Smooth muscle cell (in vitro differentiated cells): Measurements from ENCODE around the gene PLEKHG4B. TPM values are rescaled to one million over a fixed set of nuclear protein-coding genes. Genes with fewer than 3 reads are reported as not detected.

ENCODE experiments used
- DNase-seq: peaks from one replicate; lab custom pipeline; 2025; ENCODE audit not compliant: unreplicated experiment; lab: John Stamatoyannopoulos, UW
- H2AFZ ChIP-seq: fragments of 200-600 bp; sonication (generic); 2 replicates; pipeline ENCODE4 v1.6.0; 2016; ENCODE audit warnings: antibody characterized with exemption, low read depth, mild to moderate bottlenecking
- H3F3A ChIP-seq: fragments of 200-600 bp; sonication (generic); 2 replicates; pipeline ENCODE4 v1.6.0; 2017; ENCODE audit warnings: antibody characterized with exemption, low read depth
- H3K27ac ChIP-seq: fragments of 200-600 bp; sonication (generic); 2 replicates; pipeline ENCODE4 v1.5.1; 2016; ENCODE audit warnings: low read depth, mild to moderate bottlenecking
- H3K27me3 ChIP-seq: fragments of 200-600 bp; sonication (generic); 2 replicates; pipeline ENCODE4 v1.6.1; 2016; ENCODE audit warnings: low read depth, mild to moderate bottlenecking
- H3K36me3 ChIP-seq: fragments of 200-600 bp; sonication (generic); 2 replicates; pipeline ENCODE4 v1.5.1; 2016; ENCODE audit warnings: low read depth
- H3K4me1 ChIP-seq: fragments of 200-600 bp; sonication (generic); 2 replicates; pipeline ENCODE4 v1.5.1; 2016; ENCODE audit warnings: low read depth
- H3K4me2 ChIP-seq: fragments of 200-600 bp; sonication (generic); 2 replicates; pipeline ENCODE4 v1.6.0; 2016; ENCODE audit warnings: mild to moderate bottlenecking
- H3K4me3 ChIP-seq: fragments of 200-600 bp; sonication (generic); 2 replicates; pipeline ENCODE4 v1.5.1; 2016; ENCODE audit warnings: mild to moderate bottlenecking
- H3K79me2 ChIP-seq: fragments of 200-600 bp; sonication (generic); 2 replicates; pipeline ENCODE4 v1.6.0; 2016; ENCODE audit warnings: low read depth, mild to moderate bottlenecking
- H3K9ac ChIP-seq: fragments of 200-600 bp; sonication (generic); 2 replicates; pipeline ENCODE4 v1.6.0; 2016; ENCODE audit warnings: low read depth
- H3K9me3 ChIP-seq: fragments of 200-600 bp; sonication (generic); replicated peaks from 2 replicates; pipeline ENCODE4 v1.5.1; 2016; ENCODE audit warnings: low read depth
- H4K20me1 ChIP-seq: fragments of 200-600 bp; sonication (generic); 2 replicates; pipeline ENCODE4 v1.6.0; 2016; ENCODE audit warnings: low read depth
- WGBS: methylation state at CpG from one replicate; pipeline ENCODE4 v1.1.7; 2016; ENCODE audit warnings: low lambda C conversion rate; 5-methylcytosine and 5-hydroxymethylcytosine counted together
- polyA plus RNA-seq: library from polyadenylated mRNA; unstranded; fragments of >200 nt; fragmentation: Nextera tagmentation; extraction: Ambion mirVana; gene quantifications from 2 replicates; pipeline ENCODE4 v1.2.1, GENCODE V29; 2016
- total RNA-seq: library from RNA; depleted of rRNA; stranded (reverse); fragments of >200 nt; gene quantifications from 2 replicates; pipeline ENCODE4 v1.2.3, GENCODE V29; 2014
- TF ChIP-seq, protein P1 (sequence below): fragments of 200-600 bp; sonication (generic); IDR thresholded peaks from 2 replicates; pipeline ENCODE4 v1.5.1; 2017; ENCODE audit warnings: borderline replicate concordance, mild to moderate bottlenecking, antibody characterized with exemption; ENCODE audit not compliant: insufficient read depth, poor library complexity, severe bottlenecking

The PLEKHG4B gene
- total and polyA plus RNA-seq, 2 experiments from 2014 or later = 6.3 to 12.1 TPM

DNA sequence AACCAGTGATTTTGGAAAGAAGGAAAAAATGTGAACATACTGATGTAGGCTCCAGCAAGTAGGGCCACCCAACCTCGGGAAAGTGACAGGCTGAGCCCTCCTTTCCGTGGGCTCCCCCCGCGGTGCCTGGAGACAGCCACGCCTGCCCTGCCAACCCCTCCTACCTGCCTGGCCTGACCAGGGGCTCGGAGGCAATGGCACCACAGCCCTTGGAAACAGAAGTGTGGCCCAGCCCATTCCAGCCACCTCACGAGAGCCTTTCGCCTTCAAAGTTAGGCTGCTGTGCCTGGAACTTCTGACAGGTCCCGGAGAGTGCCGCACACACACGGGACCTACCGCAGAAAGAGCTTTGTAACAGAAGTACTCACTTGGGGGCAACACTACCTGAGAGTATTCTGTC, 49.8 kb downstream of the PLEKHG4B start:
- Histone ChIP-seq H2AFZ (no peak overlapping the region), H4K20me1 (no peaks in the 10 kb centered on the region), H3K4me2 (no peak overlapping the region), H3K9me3 (no peaks in the 10 kb centered on the region), H3F3A (no peaks in the 10 kb centered on the region), H3K79me2 (no peaks in the 10 kb centered on the region), H3K4me1 (no peaks in the 10 kb centered on the region), H3K27ac (no peak overlapping the region), H3K4me3 (no peak overlapping the region), H3K9ac (no peak overlapping the region), H3K36me3 (no peaks in the 10 kb centered on the region), H3K27me3 (no peaks in the 10 kb centered on the region)
- 91% methylated on average over 12 of the region's 12 CpGs for WGBS
- no peak for DNase-seq
- TF ChIP-seq, protein P1, sequence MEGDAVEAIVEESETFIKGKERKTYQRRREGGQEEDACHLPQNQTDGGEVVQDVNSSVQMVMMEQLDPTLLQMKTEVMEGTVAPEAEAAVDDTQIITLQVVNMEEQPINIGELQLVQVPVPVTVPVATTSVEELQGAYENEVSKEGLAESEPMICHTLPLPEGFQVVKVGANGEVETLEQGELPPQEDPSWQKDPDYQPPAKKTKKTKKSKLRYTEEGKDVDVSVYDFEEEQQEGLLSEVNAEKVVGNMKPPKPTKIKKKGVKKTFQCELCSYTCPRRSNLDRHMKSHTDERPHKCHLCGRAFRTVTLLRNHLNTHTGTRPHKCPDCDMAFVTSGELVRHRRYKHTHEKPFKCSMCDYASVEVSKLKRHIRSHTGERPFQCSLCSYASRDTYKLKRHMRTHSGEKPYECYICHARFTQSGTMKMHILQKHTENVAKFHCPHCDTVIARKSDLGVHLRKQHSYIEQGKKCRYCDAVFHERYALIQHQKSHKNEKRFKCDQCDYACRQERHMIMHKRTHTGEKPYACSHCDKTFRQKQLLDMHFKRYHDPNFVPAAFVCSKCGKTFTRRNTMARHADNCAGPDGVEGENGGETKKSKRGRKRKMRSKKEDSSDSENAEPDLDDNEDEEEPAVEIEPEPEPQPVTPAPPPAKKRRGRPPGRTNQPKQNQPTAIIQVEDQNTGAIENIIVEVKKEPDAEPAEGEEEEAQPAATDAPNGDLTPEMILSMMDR = no peak

DNA sequence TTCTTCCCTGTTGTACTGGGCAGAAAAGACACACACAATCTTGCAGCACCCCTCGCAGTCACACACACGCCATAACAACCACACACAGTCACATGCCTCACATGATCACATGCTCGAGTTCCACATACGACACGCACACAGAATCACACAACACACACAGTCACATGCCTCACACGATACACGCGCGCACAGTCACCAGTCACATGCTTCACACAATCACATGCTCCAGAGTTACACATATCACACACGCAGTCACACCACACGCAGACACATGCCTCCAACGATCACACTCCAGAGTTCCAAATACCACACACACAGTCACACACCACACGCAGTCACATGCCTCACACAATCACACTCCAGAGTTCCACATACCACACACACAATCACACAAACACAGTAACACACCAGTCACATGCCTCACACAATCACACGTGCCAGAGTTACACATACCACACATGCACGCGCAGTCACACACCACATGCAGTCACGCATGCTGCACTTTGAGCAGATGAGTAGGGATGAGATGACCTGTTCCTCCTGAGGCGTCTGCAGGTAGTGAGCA, 50.4 kb downstream of the PLEKHG4B start:
- Histone ChIP-seq H3K27ac (no peak overlapping the region), H3K27me3 (no peaks in the 10 kb centered on the region), H2AFZ (no peak overlapping the region), H3K79me2 (no peaks in the 10 kb centered on the region), H3F3A (no peaks in the 10 kb centered on the region), H3K4me2 (no peak overlapping the region), H3K36me3 (no peaks in the 10 kb centered on the region), H3K9ac (no peak overlapping the region), H4K20me1 (no peaks in the 10 kb centered on the region), H3K4me3 (no peak overlapping the region), H3K4me1 (no peaks in the 10 kb centered on the region), H3K9me3 (no peaks in the 10 kb centered on the region)
- WGBS = 95% methylated on average over 18 of the region's 18 CpGs
- DNase-seq = no peak
- TF ChIP-seq, protein P1 = no peak

DNA sequence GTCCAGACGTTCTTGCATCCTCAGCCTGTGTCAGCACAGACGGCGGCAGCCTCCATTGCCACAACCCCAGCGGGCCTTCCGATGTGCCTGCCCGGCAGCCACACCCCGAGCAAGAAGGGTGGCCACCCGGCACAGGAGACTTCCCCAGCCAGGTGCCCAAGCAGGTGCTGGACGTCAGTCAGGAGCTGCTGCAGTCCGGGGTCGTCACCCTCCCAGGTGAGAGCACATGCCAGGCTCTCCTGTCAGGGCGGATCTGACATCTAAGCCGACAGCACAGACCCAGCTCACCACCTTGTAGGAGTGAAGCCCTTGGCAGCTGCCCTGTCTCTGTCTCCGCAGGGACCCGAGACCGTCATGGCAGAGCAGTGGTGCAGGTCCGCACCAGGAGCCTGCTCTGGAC, 51.1 kb downstream of the PLEKHG4B start:
- Histone ChIP-seq H3K4me1 (no peaks in the 10 kb centered on the region), H3F3A (no peaks in the 10 kb centered on the region), H3K9ac (no peak overlapping the region), H3K36me3 (peaks cover 7% of the 10 kb centered on the region), H2AFZ (no peak overlapping the region), H3K27me3 (no peaks in the 10 kb centered on the region), H3K4me2 (no peak overlapping the region), H3K9me3 (peaks cover 7% of the 10 kb centered on the region), H3K79me2 (no peaks in the 10 kb centered on the region), H3K27ac (no peak overlapping the region), H3K4me3 (no peak overlapping the region), H4K20me1 (no peaks in the 10 kb centered on the region)
- WGBS = 96% methylated on average over 17 of the region's 17 CpGs
- TF ChIP-seq, protein P1 = no peak
- DNase-seq = no peak

DNA sequence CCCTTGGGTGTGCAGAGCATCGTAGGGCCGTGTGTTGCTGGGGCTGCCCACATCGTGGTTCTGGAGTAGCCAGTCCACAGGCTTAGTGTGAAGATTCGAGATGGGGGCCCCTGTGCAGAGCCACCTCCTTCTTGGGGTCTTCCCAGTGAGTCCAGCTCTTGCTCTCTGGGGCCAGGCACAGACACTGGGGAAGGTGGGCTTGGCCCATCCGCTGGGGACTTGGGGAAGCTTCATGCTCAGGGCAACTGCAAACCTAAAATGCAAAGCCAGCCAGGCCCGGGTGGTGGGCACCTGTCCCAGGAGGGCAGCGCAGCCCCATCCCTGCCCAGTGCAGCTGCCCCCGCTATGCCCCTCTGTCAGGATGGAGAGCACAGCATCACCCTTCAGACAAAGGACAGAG, 53.0 kb downstream of the PLEKHG4B start:
- Histone ChIP-seq H3K9ac (no peak overlapping the region), H3K4me2 (no peak overlapping the region), H3K27ac (no peak overlapping the region), H4K20me1 (no peaks in the 10 kb centered on the region), H2AFZ (no peak overlapping the region), H3F3A (no peaks in the 10 kb centered on the region), H3K27me3 (no peaks in the 10 kb centered on the region), H3K36me3 (peaks cover 7% of the 10 kb centered on the region), H3K79me2 (no peaks in the 10 kb centered on the region), H3K4me1 (no peaks in the 10 kb centered on the region), H3K9me3 (peaks cover 17% of the 10 kb centered on the region), H3K4me3 (no peak overlapping the region)
- TF ChIP-seq, protein P1 = no peak
- DNase-seq = no peak
- WGBS = 100% methylated on average over 8 of the region's 8 CpGs
